ENCODE results near the gene WDR35.
"Not testable (repeated sequence)": the region's sequence is repeated elsewhere in the genome, so short reads cannot be mapped to it uniquely, and the experiment has no call there.

The WDR35 gene

DNA sequence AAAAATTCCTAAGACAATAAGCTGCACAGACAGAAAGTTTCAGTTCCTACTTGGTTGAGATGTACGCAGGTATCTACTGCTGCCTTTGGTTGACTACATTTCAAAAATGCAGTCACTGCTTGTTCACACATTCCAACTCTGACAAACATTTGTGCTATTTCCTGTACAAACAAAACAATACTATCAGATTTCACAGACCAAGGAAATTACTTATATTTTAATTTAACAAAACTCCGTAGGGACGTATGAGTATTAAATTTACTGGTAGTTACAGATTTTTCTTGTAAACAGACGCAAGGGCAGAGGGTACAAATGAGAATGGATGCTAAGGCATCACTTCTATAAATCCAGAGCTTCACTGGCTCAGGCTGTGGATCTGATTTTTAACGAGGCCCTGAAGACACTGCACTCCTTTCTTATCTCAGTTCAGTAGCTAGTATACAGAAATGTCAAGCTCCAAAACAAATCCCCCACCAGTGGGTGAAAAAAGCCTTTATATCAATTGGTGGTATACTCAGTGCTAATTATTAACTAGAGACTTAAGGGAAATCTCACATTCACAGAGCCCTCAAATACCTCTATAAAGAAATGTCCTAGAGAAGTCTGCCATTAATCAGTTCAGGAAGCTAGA lies 56.4 kb downstream of the WDR35 start:
- DNase-seq (ENCODE audit: low read depth) = peak; percentile 2
- TF ChIP-seq, protein P1, sequence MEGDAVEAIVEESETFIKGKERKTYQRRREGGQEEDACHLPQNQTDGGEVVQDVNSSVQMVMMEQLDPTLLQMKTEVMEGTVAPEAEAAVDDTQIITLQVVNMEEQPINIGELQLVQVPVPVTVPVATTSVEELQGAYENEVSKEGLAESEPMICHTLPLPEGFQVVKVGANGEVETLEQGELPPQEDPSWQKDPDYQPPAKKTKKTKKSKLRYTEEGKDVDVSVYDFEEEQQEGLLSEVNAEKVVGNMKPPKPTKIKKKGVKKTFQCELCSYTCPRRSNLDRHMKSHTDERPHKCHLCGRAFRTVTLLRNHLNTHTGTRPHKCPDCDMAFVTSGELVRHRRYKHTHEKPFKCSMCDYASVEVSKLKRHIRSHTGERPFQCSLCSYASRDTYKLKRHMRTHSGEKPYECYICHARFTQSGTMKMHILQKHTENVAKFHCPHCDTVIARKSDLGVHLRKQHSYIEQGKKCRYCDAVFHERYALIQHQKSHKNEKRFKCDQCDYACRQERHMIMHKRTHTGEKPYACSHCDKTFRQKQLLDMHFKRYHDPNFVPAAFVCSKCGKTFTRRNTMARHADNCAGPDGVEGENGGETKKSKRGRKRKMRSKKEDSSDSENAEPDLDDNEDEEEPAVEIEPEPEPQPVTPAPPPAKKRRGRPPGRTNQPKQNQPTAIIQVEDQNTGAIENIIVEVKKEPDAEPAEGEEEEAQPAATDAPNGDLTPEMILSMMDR (IDR thresholded peaks at IDR 0.05; ENCODE audit: low read depth, low read length, missing control alignments) = no peak

DNA sequence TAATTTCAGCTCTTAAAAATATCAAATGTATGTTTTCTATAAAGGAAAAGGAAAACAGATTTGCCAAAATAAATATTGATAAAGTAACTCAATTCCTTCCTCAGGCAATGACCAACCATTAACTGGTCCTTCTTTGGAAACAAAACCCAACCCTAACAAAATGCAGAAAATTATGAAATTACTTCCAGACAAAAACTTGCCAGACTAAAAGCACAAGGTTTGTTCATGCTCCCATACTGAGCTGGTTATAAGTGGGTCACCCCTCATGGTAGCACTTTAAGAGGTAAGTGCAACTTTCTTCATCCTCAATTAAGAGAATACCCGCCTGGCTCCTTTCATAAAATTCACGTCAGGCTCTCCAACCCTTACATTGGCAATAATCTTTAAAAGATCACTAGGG lies 57.0 kb downstream of the WDR35 start:
- H3K4me3 ChIP-seq (ENCODE audit: low read depth, low read length) = no peak overlapping the region
- no peak for DNase-seq (ENCODE audit: low read depth)
- TF ChIP-seq, protein P1 (IDR thresholded peaks at IDR 0.05; ENCODE audit: low read depth, low read length, missing control alignments) = no peak

More for the DNA sequence above, 56.4 kb downstream of the WDR35 start:
- no peak overlapping the region for H3K4me3 ChIP-seq (ENCODE audit: low read depth, low read length)

DNA sequence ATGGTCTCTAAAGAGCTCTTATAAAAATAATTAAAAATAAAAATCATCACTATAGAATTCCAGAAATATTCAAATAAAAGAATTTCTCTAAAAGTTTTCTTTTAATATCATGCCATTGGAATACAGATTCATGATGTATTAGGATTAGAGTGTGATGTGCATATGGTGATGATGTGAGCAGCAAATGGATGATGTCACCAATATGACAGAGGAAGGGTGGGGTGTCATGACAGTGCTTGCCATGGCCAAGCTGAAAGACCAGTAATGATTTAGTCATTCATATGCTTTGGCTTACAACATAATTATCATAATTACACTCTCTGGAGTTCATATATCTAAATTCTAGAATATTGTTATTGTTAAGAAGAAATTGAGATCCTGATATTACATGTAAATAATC lies 60.7 kb downstream of the WDR35 start:
- DNase-seq (ENCODE audit: low read depth) = no peak
- TF ChIP-seq, protein P1 (IDR thresholded peaks at IDR 0.05; ENCODE audit: low read depth, low read length, missing control alignments) = no peak
- no peak overlapping the region for H3K4me3 ChIP-seq (ENCODE audit: low read depth, low read length)

DNA sequence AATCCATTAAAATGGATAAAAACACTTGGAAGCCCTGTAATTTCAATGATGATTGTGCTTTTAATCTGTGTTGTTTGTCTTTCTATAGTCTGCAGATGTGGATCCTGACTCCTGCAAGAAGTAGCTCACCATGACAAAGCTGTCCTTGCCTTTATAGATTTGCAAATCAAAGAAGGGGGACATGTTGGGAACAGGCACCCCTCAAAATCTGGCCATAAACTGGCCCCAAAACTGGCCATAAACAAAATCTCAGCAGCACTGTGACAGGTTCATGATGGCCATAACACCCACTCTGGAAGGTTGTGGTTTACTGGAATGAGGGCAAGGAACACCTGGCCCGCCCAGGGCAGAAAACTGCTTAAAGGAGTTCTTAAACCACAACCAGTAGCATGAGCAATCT lies 62.1 kb downstream of the WDR35 start:
- DNase-seq (ENCODE audit: low read depth); H3K4me3 ChIP-seq (ENCODE audit: low read depth, low read length): not testable (repeated sequence)

DNA sequence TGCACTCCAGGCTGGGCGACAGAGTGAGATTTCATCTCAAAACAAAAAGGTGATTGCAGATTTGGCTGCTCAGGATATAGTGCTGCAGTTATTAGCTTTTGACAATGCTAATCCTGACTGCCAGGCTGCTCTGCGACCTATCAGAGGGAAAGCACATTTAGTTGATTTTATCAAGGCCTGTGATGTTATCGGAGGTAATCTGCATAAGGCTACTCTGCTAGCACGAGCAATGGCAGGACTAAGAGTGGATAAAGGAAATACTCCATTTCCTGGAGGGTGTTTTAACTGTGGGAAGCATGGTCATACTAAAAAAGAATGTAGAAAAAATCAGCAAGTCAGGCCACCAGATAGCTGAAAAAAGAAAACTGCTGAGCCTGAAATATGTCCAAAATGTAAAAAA lies 65.4 kb downstream of the WDR35 start:
- DNase-seq (ENCODE audit: low read depth) = not testable (repeated sequence)

DNA sequence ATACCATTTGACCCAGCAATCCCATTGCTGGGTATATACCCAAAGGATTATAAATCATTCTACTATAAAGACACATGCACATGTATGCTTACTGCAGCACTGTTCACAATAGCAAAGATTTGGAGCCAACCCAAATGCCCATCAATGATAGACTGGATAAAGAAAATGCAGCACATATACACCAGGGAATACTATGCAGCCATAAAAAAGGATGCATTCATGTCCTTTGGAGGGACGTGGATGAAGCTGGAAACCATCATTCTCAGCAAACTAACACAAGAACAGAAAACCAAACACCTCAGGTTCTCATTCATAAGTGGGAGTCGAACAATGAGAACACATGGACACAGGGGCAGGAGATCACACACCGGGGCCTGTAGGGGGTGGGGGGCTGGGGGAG lies 67.7 kb downstream of the WDR35 start:
- not testable (repeated sequence) for DNase-seq (ENCODE audit: low read depth); H3K4me3 ChIP-seq (ENCODE audit: low read depth, low read length)

More for the DNA sequence above, 65.4 kb downstream of the WDR35 start:
- not testable (repeated sequence) for H3K4me3 ChIP-seq (ENCODE audit: low read depth, low read length)

DNA sequence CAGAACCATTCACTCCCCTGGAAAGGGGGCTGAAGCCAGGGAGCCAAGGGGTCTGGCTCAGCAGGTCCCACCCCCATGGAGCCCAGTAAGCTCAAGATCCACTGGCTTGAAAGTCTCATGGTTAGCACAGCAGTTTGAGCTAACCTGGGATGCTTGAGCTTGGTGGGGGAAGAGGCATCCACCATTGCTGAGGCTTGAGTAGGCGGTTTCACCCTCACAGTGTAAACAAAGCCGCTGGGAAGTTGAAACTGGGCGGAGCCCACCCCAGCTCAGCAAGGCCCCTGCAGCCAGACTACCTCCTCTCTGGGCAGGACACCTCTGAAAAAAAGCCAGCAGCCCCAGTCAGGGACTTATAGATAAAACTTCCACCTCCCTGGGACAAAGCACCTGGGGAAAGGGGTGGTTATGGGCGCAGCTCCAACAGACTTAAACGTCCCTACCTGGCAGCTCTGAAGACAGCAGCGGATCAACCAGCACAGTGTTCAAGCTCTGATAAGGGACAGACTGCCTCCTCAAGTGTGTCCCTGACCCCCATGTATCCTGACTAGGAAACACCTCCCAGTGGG lies 73.4 kb downstream of the WDR35 start:
- TF ChIP-seq, protein P1 (IDR thresholded peaks at IDR 0.05; ENCODE audit: low read depth, low read length, missing control alignments) = no peak
- no peak for DNase-seq (ENCODE audit: low read depth)
- no peak overlapping the region for H3K4me3 ChIP-seq (ENCODE audit: low read depth, low read length)

DNA sequence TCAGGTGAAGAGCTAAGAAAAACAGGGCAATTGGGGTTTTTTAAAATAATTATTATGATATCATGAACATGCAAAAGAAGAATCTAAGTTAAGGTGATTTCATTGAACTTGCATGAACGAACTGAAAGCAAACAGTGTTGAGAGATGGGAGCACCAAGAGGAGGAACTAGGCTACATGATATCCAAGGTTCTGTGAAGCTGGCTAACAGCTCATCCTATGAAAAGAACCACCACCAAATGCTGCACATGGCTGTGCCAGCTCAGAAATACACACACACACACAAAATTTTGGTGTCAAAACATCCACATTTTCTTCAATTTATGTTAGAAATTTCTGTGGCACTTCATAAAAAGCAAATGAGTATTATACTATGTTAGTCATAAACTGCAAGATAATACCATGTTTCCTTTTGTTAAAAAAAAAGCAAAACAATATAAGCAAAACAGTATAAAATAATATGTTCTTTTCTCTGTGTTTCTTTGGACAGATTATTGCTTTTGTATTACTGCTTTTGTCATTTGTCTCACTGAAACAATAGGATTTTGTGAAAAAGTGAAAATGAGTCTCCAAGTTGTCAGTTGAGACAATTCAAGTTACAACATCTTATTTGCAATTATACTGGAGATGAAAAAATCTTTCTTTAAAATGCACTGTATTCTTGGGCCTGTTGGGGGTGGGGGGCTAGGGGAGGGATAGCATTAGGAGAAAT lies 75.5 kb downstream of the WDR35 start:
- no peak for DNase-seq (ENCODE audit: low read depth)
- TF ChIP-seq, protein P1 (IDR thresholded peaks at IDR 0.05; ENCODE audit: low read depth, low read length, missing control alignments) = no peak
- no peak overlapping the region for H3K4me3 ChIP-seq (ENCODE audit: low read depth, low read length)
